Gastroesophageal sphincter (tissue), 4 donors: ENCODE measurements around the gene EMILIN2. TPM values are rescaled to one million over a fixed set of nuclear protein-coding genes. Genes with fewer than 3 reads are reported as not detected.

ENCODE experiments used
- ATAC-seq: fragments of 150-250 bp; one replicate; pipeline ENCODE4 v1.9.1; 2016; ENCODE audit warnings: mild to moderate bottlenecking, moderate library complexity
- H3K27ac ChIP-seq, 4 donors: fragments of 200-600 bp; sonication (generic) in 3 of 4; 1 replicate in 3 of 4; 2 replicates in 1 of 4; pipeline ENCODE4 v1.5.1; 2016 to 2019
- H3K27me3 ChIP-seq: fragments of 200-600 bp; sonication (generic); one replicate; pipeline ENCODE4 v1.5.1; 2019
- H3K36me3 ChIP-seq, 2 donors: fragments of 200-600 bp; sonication (generic); one replicate each; pipeline ENCODE4 v1.5.1; 2019; ENCODE audit warnings: control low read depth in 1 of 2
- H3K4me1 ChIP-seq, 3 donors: fragments of 200-600 bp; sonication (generic); 1 replicate in 2 of 3; 2 replicates in 1 of 3; pipeline ENCODE4 v1.5.1; 2016 to 2019; ENCODE audit warnings: control low read depth in 2 of 3
- H3K4me3 ChIP-seq, 2 donors: fragments of 200-600 bp; sonication (generic); one replicate each; pipeline ENCODE4 v1.5.1; 2019; ENCODE audit warnings: mild to moderate bottlenecking in 1 of 2, moderate library complexity in 1 of 2
- H3K9me3 ChIP-seq, 3 donors: fragments of 200-600 bp; sonication (generic); one replicate each; pipeline ENCODE4 v1.5.1; 2017 to 2019; ENCODE audit warnings: control low read depth in 2 of 3
- EP300 ChIP-seq: sonication (generic); formaldehyde crosslinking; IDR thresholded peaks from one replicate; pipeline ENCODE4 v1.6.1; 2017; ENCODE audit warnings: antibody characterized with exemption, mild to moderate bottlenecking
- POLR2A ChIP-seq, 2 donors: fragments of 450-650 bp; IDR thresholded peaks; one replicate each; pipeline ENCODE4 v1.6.1; 2017; ENCODE audit warnings: antibody characterized with exemption in 2 of 2, mild to moderate bottlenecking in 2 of 2, moderate library complexity in 1 of 2
- POLR2AphosphoS5 ChIP-seq: sonication (generic); formaldehyde crosslinking; IDR thresholded peaks from one replicate; pipeline ENCODE4 v1.6.1; 2017; ENCODE audit warnings: antibody characterized with exemption
- WGBS, 2 donors: methylation state at CpG; one replicate each; pipeline ENCODE4 v1.1.5; 2018; ENCODE audit warnings: low coverage in 1 of 2; 5-methylcytosine and 5-hydroxymethylcytosine counted together
- total RNA-seq, 4 donors: library from RNA; depleted of rRNA; stranded (reverse); fragments of >200 nt; gene quantifications; one replicate each; pipeline ENCODE4 v1.1.0, GENCODE V29; 2016
- TF ChIP-seq, protein P1 (sequence below), 4 experiments: fragments of 200-600 bp in 2 of 4; fragments of 450-650 bp in 2 of 4; sonication (generic) in 1 of 4; IDR thresholded peaks; one replicate each; pipeline ENCODE4 v1.5.1; 2017 to 2019; ENCODE audit warnings: antibody characterized with exemption in 4 of 4, mild to moderate bottlenecking in 2 of 4, moderate library complexity in 2 of 4

The EMILIN2 gene
- total RNA-seq, 4 donors from 2014 or later, result 11.2 to 20.9 (median 17.0) TPM

DNA sequence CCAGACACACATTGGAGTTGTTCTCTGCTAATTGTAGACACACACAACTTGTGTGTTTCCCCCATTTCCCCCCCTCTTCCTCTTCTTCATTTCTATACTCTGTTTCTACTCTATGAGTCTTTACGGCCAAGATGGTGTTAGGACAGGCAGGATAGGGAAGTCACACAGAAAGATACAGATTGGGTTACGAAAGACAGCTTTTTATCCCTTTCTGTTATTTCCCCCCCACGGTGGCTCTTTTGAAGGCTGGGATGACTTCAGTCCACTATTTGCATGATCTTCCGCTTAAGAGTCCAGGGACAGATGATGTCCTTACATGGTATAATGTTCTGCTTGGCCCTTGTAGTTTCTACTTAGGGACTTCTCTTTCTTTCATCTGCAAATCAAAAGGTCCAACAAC is 1.6 kb upstream of the EMILIN2 start:
- Histone ChIP-seq H3K4me1 (peaks cover 0 to 25% (median 7%) of the 10 kb centered on the region in 3 donors), H3K9me3 (no peaks in the 10 kb centered on the region), H3K27ac (no peak overlapping the region), H3K4me3 (no peak overlapping the region), H3K36me3 (no peaks in the 10 kb centered on the region), H3K27me3 (peaks cover 59% of the 10 kb centered on the region)
- TF ChIP-seq EP300 (no peak), POLR2A (IDR thresholded peaks at IDR 0.05) (no peak), POLR2AphosphoS5 (no peak)
- TF ChIP-seq, protein P1, sequence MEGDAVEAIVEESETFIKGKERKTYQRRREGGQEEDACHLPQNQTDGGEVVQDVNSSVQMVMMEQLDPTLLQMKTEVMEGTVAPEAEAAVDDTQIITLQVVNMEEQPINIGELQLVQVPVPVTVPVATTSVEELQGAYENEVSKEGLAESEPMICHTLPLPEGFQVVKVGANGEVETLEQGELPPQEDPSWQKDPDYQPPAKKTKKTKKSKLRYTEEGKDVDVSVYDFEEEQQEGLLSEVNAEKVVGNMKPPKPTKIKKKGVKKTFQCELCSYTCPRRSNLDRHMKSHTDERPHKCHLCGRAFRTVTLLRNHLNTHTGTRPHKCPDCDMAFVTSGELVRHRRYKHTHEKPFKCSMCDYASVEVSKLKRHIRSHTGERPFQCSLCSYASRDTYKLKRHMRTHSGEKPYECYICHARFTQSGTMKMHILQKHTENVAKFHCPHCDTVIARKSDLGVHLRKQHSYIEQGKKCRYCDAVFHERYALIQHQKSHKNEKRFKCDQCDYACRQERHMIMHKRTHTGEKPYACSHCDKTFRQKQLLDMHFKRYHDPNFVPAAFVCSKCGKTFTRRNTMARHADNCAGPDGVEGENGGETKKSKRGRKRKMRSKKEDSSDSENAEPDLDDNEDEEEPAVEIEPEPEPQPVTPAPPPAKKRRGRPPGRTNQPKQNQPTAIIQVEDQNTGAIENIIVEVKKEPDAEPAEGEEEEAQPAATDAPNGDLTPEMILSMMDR (IDR thresholded peaks at IDR 0.05), result no peak
- WGBS, 2 donors, result 77 to 83% methylated on average over 3 to 4 of the region's 4 CpGs
- ATAC-seq, result peak; percentile 5

- Histone ChIP-seq H3K27ac (peak overlapping the region; percentile 3 to 86 (median 78)), H3K36me3 (no peaks in the 10 kb centered on the region), H3K4me1 (peaks cover 0 to 25% (median 7%) of the 10 kb centered on the region in 3 donors), H3K9me3 (no peaks in the 10 kb centered on the region), H3K4me3 (peak overlapping the region; percentile 25 to 59), H3K27me3 (peaks cover 61% of the 10 kb centered on the region)
- no peak for TF ChIP-seq POLR2A (IDR thresholded peaks at IDR 0.05)
- TF ChIP-seq EP300, result no peak
- TF ChIP-seq POLR2AphosphoS5, result no peak
- TF ChIP-seq, protein P1 (IDR thresholded peaks at IDR 0.05), result peak in 1 of 4 experiments; percentile 19
- WGBS, 2 donors, result 0% methylated on average over 4 to 15 of the region's 80 CpGs
- peak; percentile 41 for ATAC-seq
Measured at GRCh38 chr18:2847317-2848246, 776 bp downstream of the EMILIN2 start.

GRCh38 chr18:2848247-2849246 is 1.7 kb downstream of the EMILIN2 start:
- Histone ChIP-seq H3K27ac (peak overlapping the region in 3 of 4 donors; percentile 76 to 86 (median 79)), H3K27me3 (peaks cover 61% of the 10 kb centered on the region), H3K36me3 (no peaks in the 10 kb centered on the region), H3K9me3 (no peaks in the 10 kb centered on the region), H3K4me1 (peaks cover 0 to 25% (median 7%) of the 10 kb centered on the region in 3 donors), H3K4me3 (peak overlapping the region; percentile 25 to 59)
- TF ChIP-seq EP300, result no peak
- TF ChIP-seq, protein P1 (IDR thresholded peaks at IDR 0.05), result no peak
- no peak for TF ChIP-seq POLR2AphosphoS5
- no peak for TF ChIP-seq POLR2A (IDR thresholded peaks at IDR 0.05)
- 22 to 52% methylated on average over 13 to 16 of the region's 17 CpGs for WGBS, 2 donors
- no peak for ATAC-seq

GRCh38 chr18:2850816-2851215 is 4.0 kb downstream of the EMILIN2 start:
- Histone ChIP-seq H3K27ac (no peak overlapping the region), H3K4me3 (no peak overlapping the region), H3K4me1 (peaks cover 0 to 37% (median 10%) of the 10 kb centered on the region in 3 donors), H3K9me3 (no peaks in the 10 kb centered on the region), H3K27me3 (peaks cover 46% of the 10 kb centered on the region), H3K36me3 (no peaks in the 10 kb centered on the region)
- TF ChIP-seq EP300 (no peak), POLR2AphosphoS5 (no peak), POLR2A (IDR thresholded peaks at IDR 0.05) (no peak)
- TF ChIP-seq, protein P1 (IDR thresholded peaks at IDR 0.05), result no peak
- WGBS, 2 donors, result 97 to 100% methylated on average over 1 to 2 of the region's 2 CpGs
- no peak for ATAC-seq
